GM21390 (cell line): ENCODE data around the gene PNPLA8.

Experiments
- ATAC-seq: cut with Tn5 transposase; IDR thresholded peaks from one replicate; pipeline ENCODE4 v1.9.1; 2021; ENCODE audit not compliant: unreplicated experiment

Gene PNPLA8

GRCh38 chr7:108450160-108450559 is 75.8 kb downstream of the PNPLA8 start:
- no peak for ATAC-seq

- no peak for ATAC-seq
Observed at GRCh38 chr7:108449521-108449920, 76.4 kb downstream of the PNPLA8 start.

GRCh38 chr7:108448584-108449505 is 77.1 kb downstream of the PNPLA8 start:
- no peak for ATAC-seq

- ATAC-seq, result no peak
Observed at GRCh38 chr7:108442039-108442568, 83.8 kb downstream of the PNPLA8 start.

- no peak for ATAC-seq
Observed at GRCh38 chr7:108441392-108441955, 84.5 kb downstream of the PNPLA8 start.

GRCh38 chr7:108440613-108441012 is 85.3 kb downstream of the PNPLA8 start:
- ATAC-seq, result no peak

GRCh38 chr7:108436906-108437305 is 89.0 kb downstream of the PNPLA8 start:
- no peak for ATAC-seq

- no peak for ATAC-seq
Observed at GRCh38 chr7:108434010-108434409, 91.9 kb downstream of the PNPLA8 start.

- no peak for ATAC-seq
Observed at GRCh38 chr7:108431099-108431498, 94.8 kb downstream of the PNPLA8 start.

- no peak for ATAC-seq
Observed at GRCh38 chr7:108430664-108431063, 95.3 kb downstream of the PNPLA8 start.

- no peak for ATAC-seq
Observed at GRCh38 chr7:108427766-108428165, 98.2 kb downstream of the PNPLA8 start.

- ATAC-seq, result no peak
Observed at GRCh38 chr7:108425714-108426275, 100.1 kb downstream of the PNPLA8 start.

- ATAC-seq, result no peak
Observed at GRCh38 chr7:108424013-108424412, 101.9 kb downstream of the PNPLA8 start.

GRCh38 chr7:108423089-108423989 is 102.6 kb downstream of the PNPLA8 start:
- no peak for ATAC-seq

- no peak for ATAC-seq
Observed at GRCh38 chr7:108421720-108422331, 104.1 kb downstream of the PNPLA8 start.
